ENCODE results near the gene ASPRV1. TPM values are rescaled to one million over a fixed set of nuclear protein-coding genes. Genes with fewer than 3 reads are reported as not detected.

The ASPRV1 gene
- polyA plus RNA-seq, 2 of the 4 experiments (the other 2 are of a cell fraction), result 0.36 TPM

- peaks cover 7% of the 10 kb centered on the region; the same call in 2 of the 3 replicates for H3K4me1 ChIP-seq
- no peak overlapping the region for H3K4me3 ChIP-seq
- TF ChIP-seq CHD4 (IDR thresholded peaks at IDR 0.05; ENCODE audit: borderline replicate concordance), result no peak
- TF ChIP-seq HOXA7 (CRISPR knock-in tag; IDR thresholded peaks at IDR 0.05), result no peak
- TF ChIP-seq EHF (CRISPR knock-in tag; IDR thresholded peaks at IDR 0.05), result no peak
- TF ChIP-seq CEBPB (IDR thresholded peaks at IDR 0.05), result no peak
- no peak for TF ChIP-seq CHD2 (IDR thresholded peaks at IDR 0.05; ENCODE audit: low read length, partially characterized antibody)
- TF ChIP-seq JUN (IDR thresholded peaks at IDR 0.05), result no peak
- no peak for TF ChIP-seq CBX8 (IDR thresholded peaks at IDR 0.05)
- no peak for TF ChIP-seq HES2 (IDR thresholded peaks at IDR 0.05)
- no peak for TF ChIP-seq CTCF (IDR thresholded peaks at IDR 0.05)
- no peak for TF ChIP-seq BCL3 (IDR thresholded peaks at IDR 0.05)
- TF ChIP-seq ZC3H11A (IDR thresholded peaks at IDR 0.05), result no peak
- no peak for TF ChIP-seq RNF2 (IDR thresholded peaks at IDR 0.05; ENCODE audit: borderline replicate concordance, low read depth)
- no peak for TF ChIP-seq NR3C1 (IDR thresholded peaks at IDR 0.05)
- no peak for TF ChIP-seq USF2 (IDR thresholded peaks at IDR 0.05)
- no peak for TF ChIP-seq HOXB5 (CRISPR knock-in tag; IDR thresholded peaks at IDR 0.05)
- no peak for TF ChIP-seq FOSB (CRISPR knock-in tag; IDR thresholded peaks at IDR 0.05)
- TF ChIP-seq FOSL2 (IDR thresholded peaks at IDR 0.05), result no peak
- TF ChIP-seq FOSL2 (CRISPR knock-in tag; IDR thresholded peaks at IDR 0.05), result no peak
- no peak for TF ChIP-seq KDM5A (IDR thresholded peaks at IDR 0.05)
- no peak for TF ChIP-seq JUNB (IDR thresholded peaks at IDR 0.05)
- POLR2A ChIA-PET, result interaction anchor here (0.5 to 0.6 kb wide), 2 partner anchors 156 to 201 kb away, joined by 4 to 5 read pairs; no protein-coding TSS in a partner anchor
- 71% methylated on average over 8 of the region's 8 CpGs for WGBS (ENCODE audit: missing lambda C conversion rate)
- no peaks in the 10 kb centered on the region for H3K9me3 ChIP-seq
- no peak for ATAC-seq
- CTCF ChIA-PET, result interaction anchor here (0.6 to 1.2 kb wide), 3 partner anchors 10 to 162 kb away, joined by 3 to 4 read pairs (median 3); no protein-coding TSS in a partner anchor
- H3K4me2 ChIP-seq, result no peak overlapping the region
- FAIRE-seq, result no peak
- DNase-seq (ENCODE audit: low read depth in 1 of 2, low spot score in 1 of 2), result no peak
- H3K27ac ChIP-seq, result no peak overlapping the region
These were observed 18.7 kb upstream of the ASPRV1 start for GRCh38 chr2:69979902-69980807.

GRCh38 chr2:69977906-69978482 lies 16.6 kb upstream of the ASPRV1 start:
- TF ChIP-seq FOSB (CRISPR knock-in tag; IDR thresholded peaks at IDR 0.05) (no peak), BCL3 (IDR thresholded peaks at IDR 0.05) (no peak), E2F6 (IDR thresholded peaks at IDR 0.05; ENCODE audit: borderline replicate concordance, low read depth) (no peak), CHD2 (IDR thresholded peaks at IDR 0.05; ENCODE audit: low read length, partially characterized antibody) (no peak), ZSCAN20 (CRISPR knock-in tag; IDR thresholded peaks at IDR 0.05) (no peak), NR3C1 (IDR thresholded peaks at IDR 0.05) (no peak), RARB (CRISPR knock-in tag; IDR thresholded peaks at IDR 0.05) (no peak), HMGXB4 (CRISPR knock-in tag; IDR thresholded peaks at IDR 0.05; ENCODE audit: borderline replicate concordance) (no peak), ZC3H11A (IDR thresholded peaks at IDR 0.05) (no peak), PHF8 (IDR thresholded peaks at IDR 0.05; ENCODE audit: borderline replicate concordance, low read depth) (no peak), CBX8 (IDR thresholded peaks at IDR 0.05) (no peak), FOSL2 (IDR thresholded peaks at IDR 0.05) (no peak), FOSL2 (CRISPR knock-in tag; IDR thresholded peaks at IDR 0.05) (no peak), TP53 (CRISPR knock-in tag; IDR thresholded peaks at IDR 0.05) (no peak), NPAS2 (CRISPR knock-in tag; IDR thresholded peaks at IDR 0.05; ENCODE audit: borderline replicate concordance) (no peak), POLR2A (IDR thresholded peaks at IDR 0.05; ENCODE audit: low read length) (no peak)
- H3K27ac ChIP-seq, result no peak overlapping the region
- FAIRE-seq (no peak), ATAC-seq (no peak), DNase-seq (ENCODE audit: low read depth in 1 of 2, low spot score in 1 of 2) (no peak)
- WGBS (ENCODE audit: missing lambda C conversion rate), result 78% methylated on average over 4 of the region's 4 CpGs
- ChIA-PET CTCF (no interaction called here), POLR2A (no interaction called here)
- no peak overlapping the region for H3K4me2 ChIP-seq
- no peak overlapping the region for H3K4me3 ChIP-seq
- no peaks in the 10 kb centered on the region for H3K9me3 ChIP-seq
- peaks cover 7% of the 10 kb centered on the region; the same call in 2 of the 3 replicates for H3K4me1 ChIP-seq
